Epithelial cell of proximal tubule (primary cell): ENCODE results near the gene EPB41L1. TPM values are rescaled to one million over a fixed set of nuclear protein-coding genes. Genes with fewer than 3 reads are reported as not detected.

Source experiments
- DNase-seq: peaks from one replicate; pipeline ENCODE4 v3.0.0-alpha.2; 2011; ENCODE audit warnings: low read depth
- H3K4me3 ChIP-seq: 2 replicates; pipeline ENCODE4 v1.5.1; 2011; ENCODE audit warnings: low read depth, mild to moderate bottlenecking, low read length
- total RNA-seq: library from RNA; depleted of rRNA; stranded (reverse); fragments of >200 nt; gene quantifications from 2 replicates; pipeline ENCODE4 v1.2.3, GENCODE V29; 2015
- TF ChIP-seq, protein P1 (sequence below): conservative IDR thresholded peaks from 2 replicates; pipeline ENCODE4 v1.5.1; 2012; ENCODE audit warnings: low read depth, mild to moderate bottlenecking, low read length

The EPB41L1 gene
- total RNA-seq, 1 donor from 2014 or later, result 17.4 TPM

DNA sequence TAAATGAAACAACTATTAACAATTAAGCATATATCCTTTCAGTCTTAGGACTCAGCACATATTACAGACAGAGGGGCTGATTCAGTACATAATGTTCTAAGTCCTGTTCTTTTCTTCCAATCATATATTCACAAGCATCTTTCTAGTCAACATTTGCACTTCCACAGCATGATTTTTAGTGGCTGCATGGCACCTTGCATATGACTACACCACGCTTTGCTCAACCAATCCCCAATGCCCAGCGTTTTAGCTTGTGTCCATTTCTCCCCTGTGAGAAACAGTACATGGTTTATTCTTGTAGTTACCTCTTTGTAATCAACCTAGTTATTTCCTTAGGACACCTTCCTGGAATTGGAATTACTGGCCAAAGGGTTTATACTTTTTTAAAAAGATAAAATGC lies 115.0 kb downstream of the EPB41L1 start:
- DNase-seq, result no peak
- TF ChIP-seq, protein P1, sequence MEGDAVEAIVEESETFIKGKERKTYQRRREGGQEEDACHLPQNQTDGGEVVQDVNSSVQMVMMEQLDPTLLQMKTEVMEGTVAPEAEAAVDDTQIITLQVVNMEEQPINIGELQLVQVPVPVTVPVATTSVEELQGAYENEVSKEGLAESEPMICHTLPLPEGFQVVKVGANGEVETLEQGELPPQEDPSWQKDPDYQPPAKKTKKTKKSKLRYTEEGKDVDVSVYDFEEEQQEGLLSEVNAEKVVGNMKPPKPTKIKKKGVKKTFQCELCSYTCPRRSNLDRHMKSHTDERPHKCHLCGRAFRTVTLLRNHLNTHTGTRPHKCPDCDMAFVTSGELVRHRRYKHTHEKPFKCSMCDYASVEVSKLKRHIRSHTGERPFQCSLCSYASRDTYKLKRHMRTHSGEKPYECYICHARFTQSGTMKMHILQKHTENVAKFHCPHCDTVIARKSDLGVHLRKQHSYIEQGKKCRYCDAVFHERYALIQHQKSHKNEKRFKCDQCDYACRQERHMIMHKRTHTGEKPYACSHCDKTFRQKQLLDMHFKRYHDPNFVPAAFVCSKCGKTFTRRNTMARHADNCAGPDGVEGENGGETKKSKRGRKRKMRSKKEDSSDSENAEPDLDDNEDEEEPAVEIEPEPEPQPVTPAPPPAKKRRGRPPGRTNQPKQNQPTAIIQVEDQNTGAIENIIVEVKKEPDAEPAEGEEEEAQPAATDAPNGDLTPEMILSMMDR, result no peak
- H3K4me3 ChIP-seq, result no peak overlapping the region

DNA sequence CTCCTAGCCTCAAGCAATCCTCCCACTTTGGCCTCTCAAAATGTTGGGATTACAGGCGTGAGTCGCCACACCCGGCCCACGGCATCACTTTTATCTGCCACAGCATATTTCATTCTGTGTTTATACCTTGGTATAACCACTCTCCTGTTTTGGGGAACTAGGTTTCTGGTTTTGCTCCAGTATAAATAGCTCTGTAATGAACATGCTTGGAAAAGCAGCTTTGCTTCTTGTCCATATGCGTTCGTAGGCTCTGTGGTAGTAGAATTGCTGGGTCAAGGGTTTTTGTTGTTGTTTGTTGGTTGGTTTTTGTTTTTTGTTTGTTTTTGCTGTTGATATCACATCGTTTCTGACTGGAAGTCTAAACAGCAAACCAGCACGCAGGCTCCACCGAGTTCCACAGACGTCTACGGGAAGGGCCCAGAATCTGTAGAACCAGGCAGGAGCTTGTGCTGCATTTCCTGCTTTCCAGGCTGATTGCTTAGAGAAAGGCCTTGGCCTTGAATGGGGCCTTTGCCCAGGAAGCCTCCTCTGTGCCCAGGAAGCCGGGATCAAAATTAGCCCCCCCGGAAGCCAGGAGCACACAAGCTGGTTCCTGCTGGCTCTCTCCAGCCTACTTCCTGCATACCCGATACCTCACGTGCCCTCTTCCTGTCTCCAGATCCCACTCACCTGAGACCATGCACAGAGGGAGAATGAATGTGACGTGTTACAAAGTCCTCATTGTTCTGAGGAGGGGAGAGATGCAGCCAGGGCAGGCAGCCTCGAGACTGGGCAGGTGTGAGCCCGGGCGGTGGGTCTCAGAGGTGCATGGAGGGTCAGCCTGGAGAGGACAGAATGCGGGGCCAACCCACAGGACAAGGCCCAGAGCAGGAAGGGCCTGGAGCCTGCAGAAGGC lies 116.5 kb downstream of the EPB41L1 start:
- no peak overlapping the region for H3K4me3 ChIP-seq
- TF ChIP-seq, protein P1, result no peak
- DNase-seq, result no peak

DNA sequence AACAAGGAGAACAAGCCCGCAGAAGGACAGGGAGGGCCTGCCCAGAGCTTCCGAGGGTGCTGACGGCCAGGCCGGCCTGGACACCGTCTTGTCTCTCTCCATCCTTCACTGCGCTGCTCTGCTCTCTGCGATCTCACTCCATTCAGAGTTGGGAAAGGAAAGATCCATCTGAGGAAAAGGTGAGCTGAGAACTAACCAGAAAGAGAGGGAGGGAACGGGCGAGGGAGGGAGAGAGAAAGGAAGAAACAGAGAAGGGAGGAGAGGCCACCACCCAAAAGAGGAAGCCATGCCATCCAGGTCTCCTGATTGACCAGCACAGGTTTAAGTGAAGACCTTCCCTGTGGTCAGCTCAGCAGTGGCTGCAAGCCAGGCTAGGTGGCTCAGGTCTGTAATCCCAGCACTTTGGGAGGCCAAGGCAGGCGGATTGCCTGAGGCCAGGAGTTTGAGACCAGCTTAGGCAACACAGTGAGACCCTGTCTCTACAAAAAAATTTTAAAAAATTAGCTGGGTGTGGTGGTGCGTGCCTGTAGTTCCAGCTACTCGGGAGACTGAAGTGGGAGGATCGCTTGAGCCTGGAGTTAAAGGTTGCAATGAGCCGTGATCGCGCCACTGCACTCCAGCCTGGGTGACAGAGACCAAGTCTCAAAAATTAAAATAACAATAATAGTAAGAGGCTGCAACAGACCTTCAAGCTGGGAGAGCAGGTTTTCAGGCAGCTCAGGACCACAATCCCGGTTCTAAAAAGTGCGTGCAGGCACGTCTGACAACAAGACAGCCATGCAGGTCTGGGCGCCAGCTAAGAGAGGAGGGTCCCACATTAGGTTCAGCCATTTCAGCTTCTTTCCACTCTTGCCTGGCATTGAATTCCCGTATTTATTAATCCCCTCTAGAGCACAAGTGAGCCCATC lies 117.4 kb downstream of the EPB41L1 start:
- no peak overlapping the region for H3K4me3 ChIP-seq
- no peak for DNase-seq
- TF ChIP-seq, protein P1, result no peak

DNA sequence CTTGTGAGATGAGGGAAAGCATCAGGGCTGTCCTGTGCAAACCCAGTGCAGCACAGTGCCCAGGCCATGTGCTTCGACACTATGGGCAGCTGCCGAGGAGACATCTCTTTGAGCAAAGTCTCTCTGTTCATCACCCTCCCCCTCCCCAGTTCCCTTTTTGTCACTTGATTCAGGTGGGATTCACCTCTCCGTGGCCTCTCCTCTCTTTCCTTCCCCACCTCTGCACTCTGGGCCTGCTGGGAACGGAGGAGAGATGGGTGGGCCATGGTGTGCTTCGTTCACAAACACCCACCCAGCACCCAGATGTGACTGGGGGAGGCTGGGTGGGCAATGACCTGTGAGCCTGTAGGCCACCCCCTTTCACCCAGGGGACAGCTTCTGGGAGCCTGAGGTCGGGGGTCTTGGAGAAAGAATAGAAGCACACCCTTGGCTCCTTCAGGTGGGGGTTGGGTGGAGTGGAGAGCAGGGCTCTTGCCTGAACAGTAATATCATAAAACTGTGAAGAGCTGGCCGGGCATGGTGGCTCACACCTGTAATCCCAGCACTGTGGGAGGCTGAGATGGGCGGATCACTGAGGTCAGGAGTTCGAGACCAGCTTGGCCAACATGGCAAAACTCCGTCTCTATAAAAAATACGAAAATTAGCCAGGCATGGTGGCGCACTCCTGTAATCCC lies 118.1 kb downstream of the EPB41L1 start:
- no peak overlapping the region for H3K4me3 ChIP-seq
- TF ChIP-seq, protein P1, result no peak
- no peak for DNase-seq

DNA sequence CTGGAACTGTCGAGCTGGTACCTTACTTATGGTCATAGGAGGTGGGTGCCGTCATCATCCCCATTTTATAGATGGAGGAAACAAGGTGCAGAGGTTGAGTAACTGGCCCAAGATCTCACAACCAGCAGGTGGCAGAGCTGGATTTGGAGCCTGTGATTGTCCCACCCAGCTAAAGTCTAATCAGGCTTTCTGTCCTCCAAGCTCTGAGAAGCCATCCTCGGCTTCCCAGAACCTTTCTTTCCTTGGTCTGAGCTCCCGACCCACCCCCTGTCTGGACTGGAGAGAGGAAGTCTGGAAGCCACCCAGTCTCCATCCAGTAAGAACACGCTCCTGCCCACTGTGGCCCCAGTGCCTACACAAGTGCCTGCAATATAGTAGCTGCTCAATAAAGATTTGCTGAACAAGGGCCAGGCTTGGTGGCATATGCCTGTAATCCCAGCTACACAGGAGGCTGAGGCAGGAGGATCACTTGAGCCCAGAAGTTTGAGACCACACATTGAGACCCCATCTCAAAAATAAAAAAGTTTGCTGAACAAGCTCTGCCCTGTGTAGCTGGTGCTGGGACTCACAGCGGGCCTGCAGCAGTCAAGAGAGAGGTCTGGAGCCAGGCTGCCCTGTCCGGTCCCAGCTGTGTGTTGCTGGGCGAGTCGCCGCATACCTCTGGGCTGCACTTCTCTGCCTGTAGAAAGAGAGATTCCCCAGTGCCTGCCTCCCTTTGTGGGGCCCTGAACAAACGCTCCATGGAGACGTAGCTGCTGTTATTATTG lies 119.1 kb downstream of the EPB41L1 start:
- TF ChIP-seq, protein P1, result peak; percentile 51
- no peak overlapping the region for H3K4me3 ChIP-seq
- DNase-seq, result no peak
